DND-41 (cell line): ENCODE results near the gene EEFSEC.

Source experiments
- EZH2 ChIP-seq: IDR thresholded peaks from 3 replicates; pipeline ENCODE4 v1.6.1; 2012; ENCODE audit warnings: borderline replicate concordance, low read depth, mild to moderate bottlenecking, moderate library complexity, low read length, inconsistent platforms; ENCODE audit not compliant: severe bottlenecking
- TF ChIP-seq, protein P1 (sequence below): IDR thresholded peaks from 2 replicates; pipeline ENCODE4 v1.5.1; 2012; ENCODE audit warnings: borderline replicate concordance, low read length, moderate library complexity, mild to moderate bottlenecking; ENCODE audit not compliant: poor library complexity, severe bottlenecking; ENCODE audit errors: extremely low read depth

DNA sequence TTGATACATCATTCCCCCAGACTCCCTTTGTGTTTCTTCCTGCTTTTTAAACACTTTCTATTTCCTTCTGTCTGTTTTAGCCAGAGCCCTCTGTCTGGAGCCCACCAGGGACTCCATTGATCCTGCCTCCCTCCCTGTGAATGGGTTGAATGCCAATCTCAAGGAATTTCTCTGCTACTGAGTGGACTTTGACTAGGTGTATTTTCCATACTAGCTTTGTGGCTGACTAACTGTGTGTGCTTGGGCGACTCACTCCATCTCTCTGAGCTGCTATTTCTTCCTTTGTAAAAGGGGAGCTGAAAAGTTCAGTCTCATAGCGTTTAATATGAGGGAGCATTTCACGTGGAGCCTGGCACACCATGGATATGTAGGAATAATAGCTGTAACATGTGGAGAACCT, 98.8 kb downstream of the EEFSEC start:
- TF ChIP-seq, protein P1, sequence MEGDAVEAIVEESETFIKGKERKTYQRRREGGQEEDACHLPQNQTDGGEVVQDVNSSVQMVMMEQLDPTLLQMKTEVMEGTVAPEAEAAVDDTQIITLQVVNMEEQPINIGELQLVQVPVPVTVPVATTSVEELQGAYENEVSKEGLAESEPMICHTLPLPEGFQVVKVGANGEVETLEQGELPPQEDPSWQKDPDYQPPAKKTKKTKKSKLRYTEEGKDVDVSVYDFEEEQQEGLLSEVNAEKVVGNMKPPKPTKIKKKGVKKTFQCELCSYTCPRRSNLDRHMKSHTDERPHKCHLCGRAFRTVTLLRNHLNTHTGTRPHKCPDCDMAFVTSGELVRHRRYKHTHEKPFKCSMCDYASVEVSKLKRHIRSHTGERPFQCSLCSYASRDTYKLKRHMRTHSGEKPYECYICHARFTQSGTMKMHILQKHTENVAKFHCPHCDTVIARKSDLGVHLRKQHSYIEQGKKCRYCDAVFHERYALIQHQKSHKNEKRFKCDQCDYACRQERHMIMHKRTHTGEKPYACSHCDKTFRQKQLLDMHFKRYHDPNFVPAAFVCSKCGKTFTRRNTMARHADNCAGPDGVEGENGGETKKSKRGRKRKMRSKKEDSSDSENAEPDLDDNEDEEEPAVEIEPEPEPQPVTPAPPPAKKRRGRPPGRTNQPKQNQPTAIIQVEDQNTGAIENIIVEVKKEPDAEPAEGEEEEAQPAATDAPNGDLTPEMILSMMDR, result no peak
- TF ChIP-seq EZH2, result no peak
